K562 (cell line): ENCODE measurements around the gene IMMP2L. TPM values are rescaled to one million over a fixed set of nuclear protein-coding genes. Genes with fewer than 3 reads are reported as not detected.

Experiments used
- DIDO1 ChIP-seq: fragments of 450-650 bp; IDR thresholded peaks from 2 replicates; pipeline ENCODE4 v1.6.1; 2016; ENCODE audit warnings: low read depth, missing biosample characterization, missing genetic modification characterization
- FOXJ3 ChIP-seq: sonication (generic); formaldehyde crosslinking; IDR thresholded peaks from 2 replicates; pipeline ENCODE4 v1.4.0; 2020; ENCODE audit warnings: mild to moderate bottlenecking, missing genetic modification reagents
- HBP1 ChIP-seq: fragments of 450-650 bp; formaldehyde crosslinking; IDR thresholded peaks from 2 replicates; pipeline ENCODE4 v1.4.0; 2022; ENCODE audit warnings: missing genetic modification characterization
- HMBOX1 ChIP-seq: sonication (generic); IDR thresholded peaks from 2 replicates; pipeline ENCODE4 v1.6.1; 2016
- IFI16 ChIP-seq: fragments of 250-450 bp; sonication (Bioruptor Pico); IDR thresholded peaks from 2 replicates; pipeline ENCODE4 v2.1.2; 2022; ENCODE audit warnings: mild to moderate bottlenecking, inconsistent platforms
- KLF13 ChIP-seq: fragments of 450-650 bp; IDR thresholded peaks from 2 replicates; pipeline ENCODE4 v1.6.1; 2016; ENCODE audit warnings: missing genetic modification characterization, low read depth, mild to moderate bottlenecking, missing compliant biosample characterization, moderate library complexity, borderline replicate concordance
- LARP7 ChIP-seq: fragments of 450-650 bp; IDR thresholded peaks from 2 replicates; pipeline ENCODE4 v1.6.1; 2016
- MEF2A ChIP-seq: IDR thresholded peaks from 2 replicates; pipeline ENCODE4 v1.6.1; 2011; ENCODE audit warnings: low read depth, mild to moderate bottlenecking, low read length, moderate library complexity; ENCODE audit not compliant: control insufficient read depth
- NFATC3 ChIP-seq: fragments of 450-650 bp; IDR thresholded peaks from 2 replicates; pipeline ENCODE4 v1.6.1; 2017; ENCODE audit warnings: mild to moderate bottlenecking
- NR1H2 ChIP-seq: sonication (generic); formaldehyde crosslinking; IDR thresholded peaks from 2 replicates; pipeline ENCODE4 v1.4.0; 2020; ENCODE audit warnings: mild to moderate bottlenecking, missing genetic modification reagents
- PBX2 ChIP-seq, 2 experiments: IDR thresholded peaks in 1 of 2; conservative IDR thresholded peaks in 1 of 2; 2 replicates each; pipeline ENCODE4 v1.6.1; 2016; ENCODE audit warnings: low read depth in 2 of 2, mild to moderate bottlenecking in 1 of 2, missing compliant biosample characterization in 1 of 2, missing genetic modification characterization in 1 of 2, moderate library complexity in 1 of 2
- PKNOX1 ChIP-seq: fragments of 450-650 bp; IDR thresholded peaks from 2 replicates; pipeline ENCODE4 v1.6.1; 2016
- POLR2G ChIP-seq: fragments of 200-400 bp; formaldehyde crosslinking; IDR thresholded peaks from 2 replicates; pipeline ENCODE4 v1.6.1; 2017; ENCODE audit warnings: low read depth, mild to moderate bottlenecking, antibody characterized with exemption, low read length, moderate library complexity
- RAD21 ChIP-seq, 2 experiments: fragments of 250-450 bp in 1 of 2; fragments of 450-650 bp in 1 of 2; sonication (Bioruptor Pico) in 1 of 2; formaldehyde crosslinking in 1 of 2; IDR thresholded peaks in 1 of 2; conservative IDR thresholded peaks in 1 of 2; 2 replicates each; pipeline versions ENCODE4 v1.4.0 to v1.8.0; 2020 to 2022; ENCODE audit warnings: mild to moderate bottlenecking in 2 of 2, moderate library complexity in 1 of 2
- RBFOX2 ChIP-seq: fragments of 200-400 bp; formaldehyde crosslinking; IDR thresholded peaks from 2 replicates; pipeline ENCODE4 v1.6.1; 2017; ENCODE audit warnings: low read depth, mild to moderate bottlenecking, low read length, moderate library complexity
- RFX7 ChIP-seq: fragments of 250-450 bp; sonication (Bioruptor Pico); IDR thresholded peaks from 2 replicates; pipeline ENCODE4 v1.5.1; 2021; ENCODE audit warnings: mild to moderate bottlenecking
- SAFB ChIP-seq: fragments of 200-400 bp; formaldehyde crosslinking; IDR thresholded peaks from 2 replicates; pipeline ENCODE4 v1.6.1; 2017; ENCODE audit warnings: low read depth, low read length, borderline replicate concordance
- SOX6 ChIP-seq: fragments of 450-650 bp; IDR thresholded peaks from 2 replicates; pipeline ENCODE4 v1.6.1; 2014; ENCODE audit warnings: mild to moderate bottlenecking
- SRSF9 ChIP-seq: fragments of 200-400 bp; formaldehyde crosslinking; IDR thresholded peaks from 2 replicates; pipeline ENCODE4 v1.6.1; 2017; ENCODE audit warnings: low read depth, low read length, borderline replicate concordance
- ZNF133 ChIP-seq: fragments of 250-450 bp; sonication (Bioruptor Pico); IDR thresholded peaks from 2 replicates; pipeline ENCODE4 v1.4.0; 2020; ENCODE audit warnings: mild to moderate bottlenecking
- ZNF212 ChIP-seq: fragments of 450-650 bp; formaldehyde crosslinking; IDR thresholded peaks from 2 replicates; pipeline ENCODE4 v1.4.0; 2020; ENCODE audit warnings: mild to moderate bottlenecking
- ZNF766 ChIP-seq: fragments of 200-800 bp; sonication (Bioruptor generic); conservative IDR thresholded peaks from 2 replicates; pipeline ENCODE4 v1.6.1; 2016; ENCODE audit warnings: missing genetic modification characterization, missing compliant biosample characterization
- polyA plus RNA-seq, 8 experiments: library from polyadenylated mRNA; depleted of rRNA in 4 of 8; stranded (reverse) in 5 of 8; unstranded in 3 of 8; fragments of >200 nt; fragmentation: Nextera tagmentation in 2 of 8; fragmentation: Illumina TruSeq in 1 of 8; extraction: Ambion mirVana in 2 of 8; extraction: Trizol in 1 of 8; gene quantifications; 2 replicates each; pipeline versions ENCODE4 v1.2.1 to v1.2.3, GENCODE V29; 2011 to 2014; ENCODE audit warnings: inconsistent platforms in 1 of 8, missing spikeins in 1 of 8
- total RNA-seq, 7 experiments: library from RNA; depleted of rRNA in 6 of 7; stranded (reverse); fragments of >200 nt in 6 of 7; fragmentation: Illumina TruSeq in 2 of 7; extraction: Trizol in 2 of 7; gene quantifications; 2 replicates each; pipeline versions ENCODE4 v1.2.1 to v1.2.3, GENCODE V29; 2011 to 2021; ENCODE audit warnings: low replicate concordance in 1 of 7

IMMP2L gene
- total and polyA plus RNA-seq, 9 of the 15 experiments (the other 6 are each of a cell fraction or from before 2014, with no cell fraction given), result 29.7 to 116 (median 53.0) TPM

- no peak for TF ChIP-seq LARP7
- TF ChIP-seq HBP1 (CRISPR knock-in tag), result no peak
- no peak for TF ChIP-seq IFI16 (CRISPR knock-in tag)
- TF ChIP-seq NFATC3, result no peak
- TF ChIP-seq RBFOX2, result no peak
- TF ChIP-seq FOXJ3 (CRISPR knock-in tag), result no peak
- TF ChIP-seq NR1H2 (CRISPR knock-in tag), result no peak
- no peak for TF ChIP-seq PBX2 (CRISPR knock-in tag; IDR thresholded peaks at IDR 0.05; ENCODE audit: low read depth)
- TF ChIP-seq PBX2 (tag; conservative IDR thresholded peaks at IDR 0.05; ENCODE audit: low read depth), result no peak
- TF ChIP-seq ZNF766 (CRISPR knock-in tag), result no peak
- TF ChIP-seq SRSF9, result no peak
- TF ChIP-seq DIDO1 (tag), result no peak
- TF ChIP-seq POLR2G, result no peak
- peak; percentile 67; the same call in 1 of the 2 replicates for TF ChIP-seq HMBOX1
- TF ChIP-seq RAD21 (CRISPR knock-in tag; conservative IDR thresholded peaks at IDR 0.05 in 1 of 2, IDR thresholded peaks at IDR 0.05 in 1 of 2), result no peak
- TF ChIP-seq PKNOX1, result 0 out of 2 replicates have a peak, but pooled peaks have one; percentile 8
- no peak for TF ChIP-seq KLF13 (tag)
- TF ChIP-seq ZNF133 (CRISPR knock-in tag), result no peak
- no peak for TF ChIP-seq SAFB
- TF ChIP-seq RFX7 (CRISPR knock-in tag), result no peak
- no peak for TF ChIP-seq MEF2A
- TF ChIP-seq SOX6, result no peak
- no peak for TF ChIP-seq ZNF212 (CRISPR knock-in tag)
Observed at GRCh38 chr7:111560773-111561653, 1.3 kb downstream of the IMMP2L start (continued).
